Hypothalamus (tissue), 51 donors: ENCODE results near the gene BFAR.
"Not testable (repeated sequence)": the region's sequence is repeated elsewhere in the genome, so short reads cannot be mapped to it uniquely, and the experiment has no call there.

Experiments
- DNase-seq, 51 donors: peaks; one replicate each; lab custom pipeline; 2025; lab: John Stamatoyannopoulos, UW

BFAR gene

DNA sequence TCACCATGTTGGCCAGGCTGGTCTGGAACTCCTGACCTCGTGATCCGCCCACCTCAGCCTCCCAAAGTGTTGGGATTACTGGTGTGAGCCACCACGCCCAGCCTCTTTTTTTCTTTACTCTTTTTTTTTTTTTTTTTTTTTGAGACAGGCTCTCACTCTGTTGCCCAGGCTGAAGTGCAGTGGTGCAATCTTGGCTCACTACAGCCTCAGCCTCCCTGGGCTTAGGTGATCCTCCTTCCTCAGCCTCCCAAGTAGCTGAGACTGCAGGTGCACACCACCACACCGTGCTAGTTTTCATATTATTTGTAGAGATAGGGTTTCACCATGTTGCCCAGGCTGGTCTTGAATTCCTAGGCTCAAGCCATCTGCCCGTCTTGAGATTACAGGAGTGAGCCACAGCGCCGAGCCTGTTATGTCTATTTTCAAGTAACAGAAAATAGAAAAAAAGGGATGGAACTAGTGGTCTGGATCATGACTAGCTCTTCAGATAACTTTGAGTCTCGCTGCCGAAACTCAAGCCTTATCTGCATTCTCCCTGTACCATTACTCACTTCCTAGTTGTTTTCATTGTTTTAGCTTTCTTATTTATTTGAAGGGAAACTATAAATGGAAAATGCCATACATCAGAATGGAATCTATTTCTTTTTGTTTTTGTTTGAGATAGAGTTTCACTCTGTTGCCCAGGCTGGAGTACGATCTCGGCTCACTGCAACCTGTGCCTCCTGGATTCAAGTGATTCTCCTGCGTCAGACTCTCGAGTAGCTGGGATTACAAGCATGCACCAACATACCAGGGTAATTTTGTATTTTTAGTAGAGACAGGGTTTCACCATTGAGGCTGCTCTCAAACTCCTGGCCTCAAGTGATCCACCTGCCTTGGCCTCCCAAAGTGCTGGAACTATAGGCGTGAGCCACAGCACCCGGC lies 53.4 kb downstream of the BFAR start:
- not testable (repeated sequence) for DNase-seq

DNA sequence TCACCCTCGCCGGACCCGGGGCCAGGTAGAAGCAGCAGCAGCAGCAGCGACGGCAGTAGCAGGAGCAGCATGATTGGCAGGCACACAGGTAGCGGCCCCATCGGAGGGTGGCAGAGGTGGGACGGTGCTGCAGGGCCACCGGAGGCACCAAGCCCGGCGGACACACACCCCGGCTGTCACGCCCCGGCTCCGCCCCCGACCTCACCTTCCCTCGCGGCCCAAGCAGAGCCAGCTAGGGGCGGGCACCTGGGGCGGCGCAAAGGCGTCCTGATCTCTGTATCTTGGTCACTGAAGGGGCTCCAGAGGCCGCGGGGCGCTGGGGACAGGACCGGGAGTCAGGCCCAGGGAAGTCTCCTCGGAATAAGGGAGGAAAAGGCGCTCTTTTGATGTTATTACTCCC lies 61.4 kb downstream of the BFAR start, which contains the start of gene PLA2G10:
PLA2G10 (minus strand) TSS at position 180 of the 400 bp plus-strand sequence; CDS start at position 101, 79 bp downstream.
- DNase-seq: not testable (repeated sequence)

DNA sequence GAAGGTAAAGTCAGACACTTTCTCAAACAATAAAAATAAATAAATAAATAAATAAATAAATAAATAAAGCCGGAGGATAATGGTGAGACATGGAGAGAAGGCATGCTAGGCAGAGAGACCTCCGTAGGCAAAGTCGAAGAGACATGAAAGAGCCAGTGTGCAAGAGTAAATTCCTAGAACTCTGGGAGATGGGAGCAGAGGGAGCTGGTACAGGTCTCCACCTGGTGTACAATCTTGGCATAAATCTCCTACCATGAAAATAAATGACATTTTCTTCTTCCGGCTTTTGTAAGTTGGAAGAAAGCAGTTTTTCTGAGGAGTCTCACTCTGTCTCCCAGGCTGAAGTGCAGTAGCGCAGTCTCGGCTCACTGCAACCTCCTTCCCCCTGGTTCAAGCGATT lies 69.1 kb downstream of the BFAR start:
- not testable (repeated sequence) for DNase-seq

DNA sequence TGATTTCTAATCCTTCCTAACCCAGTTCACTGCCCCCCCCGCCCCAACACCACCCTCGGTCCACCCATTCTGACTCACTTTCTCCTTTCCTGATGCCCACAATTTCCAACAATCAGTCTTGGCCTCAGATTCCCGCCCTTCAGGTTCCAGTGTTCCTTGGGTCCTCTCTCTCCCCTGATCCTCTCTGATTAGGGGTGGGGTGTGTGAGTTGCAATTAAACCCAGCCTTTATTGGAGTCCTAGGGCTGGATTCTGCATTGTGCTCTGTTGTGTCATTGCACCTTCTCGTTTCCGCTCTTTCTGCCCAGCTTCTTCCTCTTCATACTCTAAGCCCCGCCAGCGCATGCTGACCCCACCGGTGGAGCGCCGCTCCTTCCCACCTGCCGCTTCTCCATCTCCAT lies 69.9 kb downstream of the BFAR start:
- DNase-seq: not testable (repeated sequence)

DNA sequence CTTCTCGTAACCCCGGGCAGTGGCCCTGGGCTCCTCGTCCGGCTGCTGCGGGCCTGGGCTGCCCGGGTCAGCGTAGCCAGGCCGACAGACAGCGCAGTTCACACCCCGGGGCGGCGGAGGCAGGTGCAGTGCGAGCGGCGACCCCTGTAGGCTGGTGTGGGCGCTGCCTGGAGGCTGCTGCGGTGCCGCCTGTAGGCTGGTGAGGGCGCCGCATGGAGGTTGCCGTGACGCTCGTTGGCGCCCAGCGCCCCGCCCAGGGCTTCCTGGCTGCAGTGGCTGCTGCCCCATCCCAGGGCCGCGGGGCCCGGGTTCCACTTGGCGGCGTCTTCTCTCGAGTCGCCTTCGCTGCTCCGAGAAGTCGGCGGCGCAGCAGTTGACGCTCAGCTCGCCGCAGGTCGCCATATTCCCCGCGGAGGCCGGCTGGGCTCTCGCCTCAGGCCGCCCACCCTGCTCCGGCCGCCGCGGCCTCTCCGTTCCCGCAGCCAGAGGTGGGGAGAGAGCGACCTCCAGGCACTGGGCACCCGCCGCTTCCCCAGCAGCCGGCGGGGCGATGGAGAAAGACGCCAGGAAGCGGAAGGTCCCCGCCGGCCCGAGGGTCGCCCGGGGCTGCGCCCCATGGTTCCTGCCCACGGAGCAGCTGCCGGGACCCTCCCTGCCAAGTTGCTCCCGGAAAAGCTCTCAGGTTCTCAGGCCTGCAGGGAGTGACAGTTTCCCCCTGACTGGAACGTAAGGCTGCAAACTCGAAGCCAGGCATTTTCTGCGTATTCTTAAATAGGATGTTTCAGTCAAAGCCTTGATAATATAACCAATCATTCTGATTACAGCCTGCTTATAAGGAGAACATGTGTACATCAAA lies 70.6 kb downstream of the BFAR start, which contains the start of gene NPIPA3:
NPIPA3 (plus strand) TSS at position 256 of the 856 bp plus-strand sequence. CDS start 5,533 bp downstream, outside the sequence.
- DNase-seq: not testable (repeated sequence)
